IMR-90 (cell line): ENCODE data around the gene PIP4K2A. TPM values are rescaled to one million over a fixed set of nuclear protein-coding genes. Genes with fewer than 3 reads are reported as not detected.

ENCODE experiments used
- ATAC-seq: fragments of 200-7000 bp; cut with Tn5 transposase; 2 replicates; pipeline ENCODE4 v1.9.1; 2020; ENCODE audit warnings: low read depth, mild to moderate bottlenecking, moderate library complexity
- BruUV-seq: library from RNA; stranded (reverse); fragments of 400-500 nt; replicated peaks from 2 replicates; lab custom pipeline; 2021; lab: Mats Ljungman, UMichigan
- CTCF ChIA-PET: fragments of 300-600 bp; formaldehyde crosslinking; extraction: SDS; loops from one replicate; lab custom pipeline; 2021; ENCODE audit warnings: antibody characterized with exemption; lab: Yijun Ruan, JAX
- POLR2A ChIA-PET: fragments of 300-600 bp; sonication (Branson Sonifier 250); formaldehyde crosslinking; loops from one replicate; lab custom pipeline; 2022; ENCODE audit warnings: antibody characterized with exemption; ENCODE audit not compliant: unreplicated experiment; lab: Charles Lee
- DNase-seq: peaks from one replicate; pipeline ENCODE4 v3.0.0; 2013
- H2AFZ ChIP-seq: replicated peaks from 2 replicates; pipeline ENCODE3; 2013; ENCODE audit warnings: low read length, mild to moderate bottlenecking; ENCODE audit not compliant: poor library complexity
- H2AK5ac ChIP-seq: 2 replicates; pipeline ENCODE4 v1.6.1; 2013; ENCODE audit warnings: low read depth, low read length, inconsistent platforms
- H2AK9ac ChIP-seq: replicated peaks from 2 replicates; pipeline ENCODE3; 2013; ENCODE audit warnings: mild to moderate bottlenecking, low read depth, low read length, moderate library complexity; ENCODE audit not compliant: poor library complexity
- H2BK120ac ChIP-seq: 2 replicates; pipeline ENCODE4 v1.6.1; 2013; ENCODE audit warnings: low read depth, low read length, inconsistent platforms
- H2BK15ac ChIP-seq: 3 replicates; pipeline ENCODE4 v1.6.1; 2013; ENCODE audit warnings: low read depth, low read length, inconsistent platforms
- H2BK20ac ChIP-seq: 2 replicates; pipeline ENCODE4 v1.6.1; 2013; ENCODE audit warnings: low read depth, mild to moderate bottlenecking, inconsistent platforms, low read length, moderate library complexity
- H2BK5ac ChIP-seq: 2 replicates; pipeline ENCODE4 v1.6.1; 2013; ENCODE audit warnings: mild to moderate bottlenecking, low read depth, low read length, inconsistent platforms; ENCODE audit not compliant: poor library complexity, severe bottlenecking
- H3K14ac ChIP-seq: replicated peaks from 2 replicates; pipeline ENCODE4 v1.6.1; 2013; ENCODE audit warnings: low read depth, low read length, inconsistent platforms
- H3K18ac ChIP-seq: 2 replicates; pipeline ENCODE4 v1.6.1; 2013; ENCODE audit warnings: low read depth, low read length, control low read depth
- H3K23ac ChIP-seq: 2 replicates; pipeline ENCODE4 v1.6.1; 2013; ENCODE audit warnings: low read depth, low read length, inconsistent platforms
- H3K27ac ChIP-seq: 2 replicates; pipeline ENCODE4 v1.5.1; 2013; ENCODE audit warnings: mild to moderate bottlenecking, control low read depth, low read length; ENCODE audit not compliant: insufficient read depth
- H3K27me3 ChIP-seq: 2 replicates; pipeline ENCODE4 v1.6.1; 2013; ENCODE audit warnings: low read length; ENCODE audit not compliant: control insufficient read depth, insufficient read depth
- H3K36me3 ChIP-seq: 2 replicates; pipeline ENCODE4 v1.6.1; 2013; ENCODE audit warnings: low read length, mixed read lengths; ENCODE audit not compliant: control insufficient read depth, insufficient read depth
- H3K4ac ChIP-seq: 2 replicates; pipeline ENCODE4 v1.6.1; 2013; ENCODE audit warnings: low read depth, low read length, inconsistent platforms
- H3K4me1 ChIP-seq: 2 replicates; pipeline ENCODE4 v1.6.1; 2013; ENCODE audit warnings: low read length, mixed read lengths; ENCODE audit not compliant: control insufficient read depth, insufficient read depth
- H3K4me2 ChIP-seq: 2 replicates; pipeline ENCODE4 v1.6.1; 2013; ENCODE audit warnings: low read depth, mild to moderate bottlenecking, control low read depth, low read length, moderate library complexity
- H3K4me3 ChIP-seq: 2 replicates; pipeline ENCODE4 v1.5.1; 2013; ENCODE audit warnings: low read depth, mild to moderate bottlenecking, control low read depth, low read length, moderate library complexity; ENCODE audit not compliant: insufficient read depth
- H3K56ac ChIP-seq: 2 replicates; pipeline ENCODE4 v1.6.1; 2013; ENCODE audit warnings: low read length, inconsistent platforms; ENCODE audit not compliant: insufficient read depth; ENCODE audit errors: extremely low read depth
- H3K79me1 ChIP-seq, 2 experiments: 2 replicates each; pipeline ENCODE4 v1.6.1; 2013; ENCODE audit warnings: low read length in 2 of 2, inconsistent platforms in 1 of 2, low read depth in 1 of 2
- H3K9ac ChIP-seq: 2 replicates; pipeline ENCODE4 v1.6.1; 2013; ENCODE audit warnings: low read depth, low read length, control low read depth
- H3K9me1 ChIP-seq: 2 replicates; pipeline ENCODE4 v1.6.1; 2013; ENCODE audit warnings: low read length, inconsistent platforms; ENCODE audit not compliant: insufficient read depth
- H3K9me3 ChIP-seq: 2 replicates; pipeline ENCODE4 v1.6.1; 2013; ENCODE audit warnings: low read length; ENCODE audit not compliant: control insufficient read depth, insufficient read depth
- H4K20me1 ChIP-seq: 2 replicates; pipeline ENCODE4 v1.6.1; 2013; ENCODE audit warnings: low read length, inconsistent platforms; ENCODE audit not compliant: insufficient read depth
- H4K5ac ChIP-seq: 2 replicates; pipeline ENCODE4 v1.6.1; 2013; ENCODE audit warnings: mild to moderate bottlenecking, low read depth, low read length, control low read depth
- H4K8ac ChIP-seq, 2 experiments: 2 replicates each; pipeline ENCODE4 v1.6.1; 2013; ENCODE audit warnings: low read depth in 2 of 2, low read length in 2 of 2, control low read depth in 1 of 2, inconsistent platforms in 1 of 2
- H4K91ac ChIP-seq: 2 replicates; pipeline ENCODE4 v1.6.1; 2013; ENCODE audit warnings: low read depth, low read length, inconsistent platforms; ENCODE audit not compliant: insufficient read depth
- BHLHE40 ChIP-seq: fragments of 150-350 bp; IDR thresholded peaks from 2 replicates; pipeline ENCODE4 v1.6.1; 2016; ENCODE audit warnings: mild to moderate bottlenecking, low read depth, low read length
- CEBPB ChIP-seq: IDR thresholded peaks from 2 replicates; pipeline ENCODE4 v1.6.1; 2012; ENCODE audit warnings: low read depth, low read length, improper control_type of control experiment
- CHD1 ChIP-seq: IDR thresholded peaks from 2 replicates; pipeline ENCODE4 v1.6.1; 2012; ENCODE audit warnings: low read depth, low read length, improper control_type of control experiment
- FOS ChIP-seq: fragments of 150-350 bp; IDR thresholded peaks from 2 replicates; pipeline ENCODE4 v1.6.1; 2016; ENCODE audit warnings: low read depth, low read length
- MAFK ChIP-seq: IDR thresholded peaks from 2 replicates; pipeline ENCODE4 v1.6.1; 2012; ENCODE audit warnings: low read depth, low read length, improper control_type of control experiment
- MAZ ChIP-seq: IDR thresholded peaks from 2 replicates; pipeline ENCODE4 v1.6.1; 2012; ENCODE audit warnings: low read depth, mild to moderate bottlenecking, low read length, improper control_type of control experiment, moderate library complexity, borderline replicate concordance
- MXI1 ChIP-seq: IDR thresholded peaks from 2 replicates; pipeline ENCODE4 v1.6.1; 2012; ENCODE audit warnings: low read depth, mild to moderate bottlenecking, low read length, moderate library complexity, borderline replicate concordance
- NFE2L2 ChIP-seq: fragments of 150-350 bp; IDR thresholded peaks from 2 replicates; pipeline ENCODE4 v1.6.1; 2016; ENCODE audit warnings: low read depth, mild to moderate bottlenecking, low read length
- POLR2A ChIP-seq: IDR thresholded peaks from 2 replicates; pipeline ENCODE4 v1.6.1; 2012; ENCODE audit warnings: mild to moderate bottlenecking, low read depth, low read length
- RCOR1 ChIP-seq: IDR thresholded peaks from 2 replicates; pipeline ENCODE4 v1.6.1; 2012; ENCODE audit warnings: mild to moderate bottlenecking, low read length, improper control_type of control experiment; ENCODE audit not compliant: insufficient replicate concordance
- RFX5 ChIP-seq: IDR thresholded peaks from 2 replicates; pipeline ENCODE4 v1.8.0; 2012; ENCODE audit warnings: low read depth, mild to moderate bottlenecking, low read length, moderate library complexity
- SMC3 ChIP-seq: fragments of 150-350 bp; IDR thresholded peaks from 2 replicates; pipeline ENCODE4 v1.6.1; 2016; ENCODE audit warnings: low read depth, mild to moderate bottlenecking, antibody characterized with exemption, low read length, moderate library complexity
- WGBS, 2 experiments: methylation state at CpG; one replicate each; pipeline versions ENCODE4 v1.1.5 to v1.1.7; 2013; ENCODE audit warnings: missing lambda C conversion rate in 2 of 2; ENCODE audit not compliant: insufficient read length in 1 of 2; ENCODE audit errors: extremely low coverage in 2 of 2; 5-methylcytosine and 5-hydroxymethylcytosine counted together
- dilution Hi-C: fragments of 300-500 bp; cut with HindIII; formaldehyde crosslinking; loops from one replicate; pipeline ENCODE4 v1.14.3; 2018; ENCODE audit warnings: low sequenced_read_pairs; ENCODE audit not compliant: unreplicated experiment
- in situ Hi-C: fragments of 300-500 bp; cut with MboI; formaldehyde crosslinking; loops from 3 replicates; pipeline ENCODE4 v1.14.3; 2019; ENCODE audit warnings: low sequenced_read_pairs, inconsistent platforms, mixed read lengths
- intact Hi-C: fragments of 100-400 bp; cut with micrococcal nuclease; formaldehyde crosslinking; loops from 2 replicates; pipeline ENCODE4 v1.10.0; 2022
- polyA plus RNA-seq, 3 experiments: library from polyadenylated mRNA; depleted of rRNA; stranded (reverse); fragments of >200 nt; gene quantifications; 2 replicates each; pipeline ENCODE4 v1.2.3, GENCODE V29; 2012; ENCODE audit warnings: low replicate concordance in 1 of 3
- total RNA-seq: library from RNA; depleted of rRNA; stranded (reverse); fragments of >200 nt; gene quantifications from 2 replicates; pipeline ENCODE4 v1.2.3, GENCODE V29; 2012
- TF ChIP-seq, protein P1 (sequence below): conservative IDR thresholded peaks from 2 replicates; pipeline ENCODE4 v1.5.1; 2012; ENCODE audit warnings: mild to moderate bottlenecking, low read depth, low read length, improper control_type of control experiment
- TF ChIP-seq, protein P2 (sequence below): fragments of 150-350 bp; IDR thresholded peaks from 2 replicates; pipeline ENCODE4 v1.6.1; 2016; ENCODE audit warnings: low read depth, mild to moderate bottlenecking, low read length, moderate library complexity, borderline replicate concordance

PIP4K2A gene
- total and polyA plus RNA-seq, 2 of the 4 experiments (the other 2 are of a cell fraction): 9.8 to 18.1 TPM

DNA sequence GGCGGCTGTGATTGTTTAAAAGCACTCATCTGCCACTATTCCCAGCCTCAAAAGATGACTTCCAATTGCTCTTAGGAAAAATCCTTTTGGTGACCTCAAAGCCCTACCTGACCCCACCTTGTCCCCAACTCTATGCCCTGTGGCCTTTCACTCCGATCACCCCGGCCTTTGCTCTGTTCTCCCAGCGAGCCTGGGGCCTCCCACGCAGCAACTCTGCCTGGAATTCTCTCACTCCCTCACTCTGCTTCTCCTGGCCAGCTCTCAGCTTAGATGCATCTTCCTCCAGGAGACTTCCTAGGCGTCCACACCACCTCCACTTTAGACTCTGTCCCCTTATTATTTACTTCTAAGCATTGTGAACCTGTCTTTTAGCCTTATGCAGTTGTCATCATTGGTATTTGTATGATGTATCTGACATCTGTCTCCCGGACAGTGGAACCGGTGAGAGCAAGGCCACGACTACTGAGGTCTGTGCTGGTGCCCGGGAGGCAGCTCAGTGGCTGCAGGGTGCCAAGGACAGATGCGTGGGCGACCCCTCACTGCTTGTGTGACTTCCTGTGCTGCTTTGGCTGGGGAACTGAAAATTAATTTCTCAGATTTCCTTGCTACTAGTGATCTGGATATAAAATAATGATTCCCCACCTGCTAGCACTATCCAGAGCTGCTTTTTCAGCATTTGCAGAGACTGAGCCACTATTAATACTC is 63.0 kb downstream of the PIP4K2A start:
- Histone ChIP-seq H3K4me2 (no peak overlapping the region), H2BK15ac (no peak overlapping the region), H3K56ac (no peak overlapping the region), H3K9me3 (no peaks in the 10 kb centered on the region), H3K4me3 (no peak overlapping the region), H3K4me1 (peaks cover 20% of the 10 kb centered on the region), H3K4ac (no peak overlapping the region), H2BK120ac (no peak overlapping the region), H3K18ac (no peak overlapping the region), H3K14ac (no peak overlapping the region), H3K27ac (no peak overlapping the region), H3K79me1 (peaks cover 41 to 65% of the 10 kb centered on the region in 2 experiments), H2BK5ac (no peak overlapping the region), H2AFZ (no peak overlapping the region), H3K9me1 (peaks cover 19% of the 10 kb centered on the region), H2AK9ac (peak overlapping the region; percentile 25), H3K9ac (no peak overlapping the region), H3K36me3 (no peaks in the 10 kb centered on the region), H4K91ac (no peak overlapping the region), H4K8ac (no peak overlapping the region), H3K27me3 (no peaks in the 10 kb centered on the region), H2BK20ac (no peak overlapping the region), H3K23ac (no peak overlapping the region), H4K20me1 (no peaks in the 10 kb centered on the region; the same call in 1 of the 2 replicates), H4K5ac (no peak overlapping the region), H2AK5ac (no peak overlapping the region)
- no TSS peak for BruUV-seq
- POLR2A ChIA-PET: interaction anchor here (1.1 kb wide), 1 partner anchor 18 kb away, joined by 9 read pairs; no protein-coding TSS in a partner anchor
- DNase-seq (no peak), ATAC-seq (no peak)
- dilution Hi-C loops: no loop called here
- in situ Hi-C loops: no loop called here
- 77% methylated on average over 4 of the region's 12 CpGs; no CpG with 5 or more reads in 1 of the 2 experiments for WGBS, 2 experiments
- CTCF ChIA-PET: no interaction called here
- intact Hi-C loops: no loop called here
- TF ChIP-seq RCOR1 (no peak), RFX5 (no peak), CEBPB (no peak), MAFK (no peak), MAZ (no peak), SMC3 (no peak), NFE2L2 (no peak), CHD1 (no peak), BHLHE40 (no peak), POLR2A (no peak), MXI1 (no peak), FOS (no peak)
- TF ChIP-seq, protein P1, sequence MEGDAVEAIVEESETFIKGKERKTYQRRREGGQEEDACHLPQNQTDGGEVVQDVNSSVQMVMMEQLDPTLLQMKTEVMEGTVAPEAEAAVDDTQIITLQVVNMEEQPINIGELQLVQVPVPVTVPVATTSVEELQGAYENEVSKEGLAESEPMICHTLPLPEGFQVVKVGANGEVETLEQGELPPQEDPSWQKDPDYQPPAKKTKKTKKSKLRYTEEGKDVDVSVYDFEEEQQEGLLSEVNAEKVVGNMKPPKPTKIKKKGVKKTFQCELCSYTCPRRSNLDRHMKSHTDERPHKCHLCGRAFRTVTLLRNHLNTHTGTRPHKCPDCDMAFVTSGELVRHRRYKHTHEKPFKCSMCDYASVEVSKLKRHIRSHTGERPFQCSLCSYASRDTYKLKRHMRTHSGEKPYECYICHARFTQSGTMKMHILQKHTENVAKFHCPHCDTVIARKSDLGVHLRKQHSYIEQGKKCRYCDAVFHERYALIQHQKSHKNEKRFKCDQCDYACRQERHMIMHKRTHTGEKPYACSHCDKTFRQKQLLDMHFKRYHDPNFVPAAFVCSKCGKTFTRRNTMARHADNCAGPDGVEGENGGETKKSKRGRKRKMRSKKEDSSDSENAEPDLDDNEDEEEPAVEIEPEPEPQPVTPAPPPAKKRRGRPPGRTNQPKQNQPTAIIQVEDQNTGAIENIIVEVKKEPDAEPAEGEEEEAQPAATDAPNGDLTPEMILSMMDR: no peak
- TF ChIP-seq, protein P2, sequence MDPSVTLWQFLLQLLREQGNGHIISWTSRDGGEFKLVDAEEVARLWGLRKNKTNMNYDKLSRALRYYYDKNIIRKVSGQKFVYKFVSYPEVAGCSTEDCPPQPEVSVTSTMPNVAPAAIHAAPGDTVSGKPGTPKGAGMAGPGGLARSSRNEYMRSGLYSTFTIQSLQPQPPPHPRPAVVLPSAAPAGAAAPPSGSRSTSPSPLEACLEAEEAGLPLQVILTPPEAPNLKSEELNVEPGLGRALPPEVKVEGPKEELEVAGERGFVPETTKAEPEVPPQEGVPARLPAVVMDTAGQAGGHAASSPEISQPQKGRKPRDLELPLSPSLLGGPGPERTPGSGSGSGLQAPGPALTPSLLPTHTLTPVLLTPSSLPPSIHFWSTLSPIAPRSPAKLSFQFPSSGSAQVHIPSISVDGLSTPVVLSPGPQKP: no peak
